GM10266 (cell line): Measurements from ENCODE around the gene BEAN1.
A peak's percentile ranks its signal among the peaks of the same experiment; 100 is the strongest.

Experiments used
- DNase-seq: peaks from one replicate; pipeline ENCODE4 v3.0.0; 2012; ENCODE audit errors: extremely low spot score
- TF ChIP-seq, protein P1 (sequence below): IDR thresholded peaks from 2 replicates; pipeline ENCODE4 v1.5.1; 2012; ENCODE audit warnings: mild to moderate bottlenecking, low read depth; ENCODE audit not compliant: control insufficient read depth, insufficient read depth; ENCODE audit errors: missing control alignments

BEAN1 gene

DNA sequence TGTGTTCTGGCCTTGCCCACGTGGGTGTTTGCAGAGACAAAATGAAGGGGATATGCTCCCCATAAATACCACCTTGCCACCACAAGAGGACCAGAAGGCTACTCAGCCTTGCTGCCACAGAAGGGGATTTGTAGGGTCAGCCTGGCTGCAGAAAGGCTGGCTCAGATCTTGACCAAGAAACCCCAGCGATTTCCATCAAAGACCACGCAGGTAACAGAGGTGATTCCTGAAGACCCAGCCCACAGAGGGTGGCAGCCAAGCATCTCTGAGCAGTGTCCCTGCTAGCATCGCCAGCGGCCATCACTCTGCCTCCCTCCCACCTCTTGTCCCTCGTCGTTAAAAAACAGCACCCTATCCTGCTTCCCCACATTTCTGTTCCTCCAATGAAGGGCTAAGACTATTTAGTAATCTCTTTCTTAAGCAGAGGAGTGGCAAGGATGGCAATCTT is 54.9 kb downstream of the BEAN1 start:
- TF ChIP-seq, protein P1, sequence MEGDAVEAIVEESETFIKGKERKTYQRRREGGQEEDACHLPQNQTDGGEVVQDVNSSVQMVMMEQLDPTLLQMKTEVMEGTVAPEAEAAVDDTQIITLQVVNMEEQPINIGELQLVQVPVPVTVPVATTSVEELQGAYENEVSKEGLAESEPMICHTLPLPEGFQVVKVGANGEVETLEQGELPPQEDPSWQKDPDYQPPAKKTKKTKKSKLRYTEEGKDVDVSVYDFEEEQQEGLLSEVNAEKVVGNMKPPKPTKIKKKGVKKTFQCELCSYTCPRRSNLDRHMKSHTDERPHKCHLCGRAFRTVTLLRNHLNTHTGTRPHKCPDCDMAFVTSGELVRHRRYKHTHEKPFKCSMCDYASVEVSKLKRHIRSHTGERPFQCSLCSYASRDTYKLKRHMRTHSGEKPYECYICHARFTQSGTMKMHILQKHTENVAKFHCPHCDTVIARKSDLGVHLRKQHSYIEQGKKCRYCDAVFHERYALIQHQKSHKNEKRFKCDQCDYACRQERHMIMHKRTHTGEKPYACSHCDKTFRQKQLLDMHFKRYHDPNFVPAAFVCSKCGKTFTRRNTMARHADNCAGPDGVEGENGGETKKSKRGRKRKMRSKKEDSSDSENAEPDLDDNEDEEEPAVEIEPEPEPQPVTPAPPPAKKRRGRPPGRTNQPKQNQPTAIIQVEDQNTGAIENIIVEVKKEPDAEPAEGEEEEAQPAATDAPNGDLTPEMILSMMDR, result no peak
- no peak for DNase-seq

DNA sequence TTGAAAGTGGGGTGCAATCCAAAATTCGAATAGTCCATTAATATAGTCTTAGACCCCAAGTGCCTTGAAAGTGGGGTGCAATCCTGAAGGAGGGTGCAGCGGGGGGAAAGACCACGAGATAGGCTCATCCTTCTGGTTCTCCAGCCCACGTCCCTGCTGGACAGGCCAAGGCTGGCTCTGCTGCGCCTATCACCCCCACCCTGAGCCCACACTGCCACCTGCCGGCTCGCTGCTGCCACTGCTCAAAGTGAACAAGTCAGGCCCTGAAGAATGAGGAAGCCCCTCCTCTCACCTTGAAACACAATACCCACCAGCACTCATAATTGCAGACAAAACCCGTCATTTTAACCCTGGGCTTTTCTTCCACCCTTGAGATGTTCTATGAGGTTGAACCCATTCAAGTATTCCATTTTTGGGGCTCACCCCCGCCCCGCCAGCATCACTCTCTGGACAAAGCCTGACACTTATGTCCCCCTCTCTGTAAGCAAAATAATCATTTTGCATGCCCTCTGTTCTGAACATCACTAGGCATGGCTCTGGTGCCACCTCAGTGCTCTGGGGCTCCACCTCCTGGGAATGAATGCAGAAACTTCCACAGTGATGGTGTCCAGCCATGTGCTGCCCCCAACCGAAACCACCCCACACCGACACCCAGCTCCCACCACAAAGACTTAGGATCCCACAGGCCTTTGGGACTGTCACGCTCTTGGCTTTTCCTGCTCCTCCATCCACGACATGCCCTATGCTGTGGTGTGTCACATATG is 56.8 kb downstream of the BEAN1 start:
- DNase-seq, result peak; percentile 80

DNA sequence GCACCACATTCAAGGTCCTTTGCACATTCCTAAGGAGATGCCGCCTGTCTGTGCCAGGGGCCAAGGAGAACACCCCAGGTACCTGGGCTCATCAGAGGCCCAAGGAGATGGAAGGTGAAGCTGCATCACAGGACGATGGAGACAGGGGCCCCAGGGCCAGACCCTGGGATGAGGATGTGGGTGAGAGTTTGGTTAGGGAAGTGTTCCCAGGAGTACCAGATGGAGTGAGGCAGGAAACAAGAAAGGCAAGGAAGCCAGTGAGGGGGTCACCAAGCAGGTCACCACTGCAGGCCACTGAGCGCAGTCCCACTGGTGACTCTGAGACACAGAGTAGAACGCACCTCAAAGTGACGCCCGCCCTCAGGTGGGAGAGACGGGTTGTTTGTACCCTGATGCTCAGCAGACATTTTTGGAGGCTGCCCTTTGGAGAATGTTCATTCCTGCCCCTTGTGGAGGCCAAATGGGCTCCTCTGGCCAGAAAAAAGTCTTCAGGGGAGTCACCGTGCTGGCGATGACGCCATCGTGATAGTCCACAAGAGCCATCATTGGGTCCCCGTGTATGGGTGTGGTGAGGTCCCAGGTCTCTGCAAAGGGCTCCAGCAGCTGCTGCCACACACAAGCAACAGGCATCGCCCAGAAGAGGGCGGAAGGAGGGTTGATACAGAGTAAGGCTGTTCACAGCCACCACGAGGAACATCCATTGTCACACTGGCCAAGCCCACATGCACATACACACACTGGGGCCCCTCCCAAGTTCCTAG is 57.5 kb downstream of the BEAN1 start:
- no peak for DNase-seq
- TF ChIP-seq, protein P1, result no peak

More for the DNA sequence above, 56.8 kb downstream of the BEAN1 start:
- TF ChIP-seq, protein P1, result peak; percentile 95

DNA sequence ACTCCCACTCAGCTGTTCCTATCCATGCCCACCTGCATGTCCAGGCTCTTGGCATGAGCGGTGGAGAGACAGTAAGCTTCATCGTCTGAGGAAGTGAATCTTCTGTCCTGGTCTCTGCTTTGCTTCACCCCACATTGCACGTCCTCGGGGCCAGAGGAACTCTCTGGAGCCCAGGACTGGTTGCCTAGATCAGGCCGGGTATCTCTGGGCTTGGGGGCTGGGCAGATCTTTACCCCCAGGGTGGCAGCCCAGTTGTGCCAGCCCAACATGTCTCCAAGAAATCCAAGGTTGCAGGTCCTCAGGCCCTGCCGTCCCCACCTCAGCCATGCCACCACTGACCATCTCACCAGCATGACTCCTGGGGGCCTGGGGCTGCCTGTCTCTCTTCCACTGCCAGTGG is 58.3 kb downstream of the BEAN1 start:
- DNase-seq, result no peak
- TF ChIP-seq, protein P1, result no peak

DNA sequence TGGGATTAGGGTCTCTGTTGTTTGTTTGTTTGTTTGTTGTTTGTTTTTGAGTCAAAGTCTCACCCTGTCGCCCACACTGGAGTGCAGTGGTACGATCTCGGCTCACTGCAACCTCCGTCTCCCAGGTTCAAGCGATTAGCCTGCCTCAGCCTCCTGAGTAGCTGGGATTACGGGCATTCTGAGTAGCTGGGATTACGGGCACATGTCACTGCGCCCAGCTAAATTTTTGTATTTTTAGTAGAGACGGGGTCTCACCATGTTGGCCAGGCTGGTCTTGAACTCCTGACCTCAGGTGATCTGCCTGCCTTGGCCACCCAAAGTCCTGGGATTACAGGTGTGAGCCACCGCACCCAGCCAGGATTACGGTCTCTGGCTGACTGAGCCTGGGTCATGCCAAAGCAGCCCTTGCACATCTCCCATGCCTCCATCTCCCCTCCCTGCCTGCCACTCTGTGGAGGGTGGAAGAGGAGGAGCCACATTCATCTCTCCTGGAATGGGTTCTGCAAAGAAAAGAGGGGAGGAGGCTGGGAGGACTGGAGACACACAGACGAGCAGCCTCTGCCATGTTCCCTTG is 59.2 kb downstream of the BEAN1 start:
- TF ChIP-seq, protein P1, result no peak
- DNase-seq, result no peak

DNA sequence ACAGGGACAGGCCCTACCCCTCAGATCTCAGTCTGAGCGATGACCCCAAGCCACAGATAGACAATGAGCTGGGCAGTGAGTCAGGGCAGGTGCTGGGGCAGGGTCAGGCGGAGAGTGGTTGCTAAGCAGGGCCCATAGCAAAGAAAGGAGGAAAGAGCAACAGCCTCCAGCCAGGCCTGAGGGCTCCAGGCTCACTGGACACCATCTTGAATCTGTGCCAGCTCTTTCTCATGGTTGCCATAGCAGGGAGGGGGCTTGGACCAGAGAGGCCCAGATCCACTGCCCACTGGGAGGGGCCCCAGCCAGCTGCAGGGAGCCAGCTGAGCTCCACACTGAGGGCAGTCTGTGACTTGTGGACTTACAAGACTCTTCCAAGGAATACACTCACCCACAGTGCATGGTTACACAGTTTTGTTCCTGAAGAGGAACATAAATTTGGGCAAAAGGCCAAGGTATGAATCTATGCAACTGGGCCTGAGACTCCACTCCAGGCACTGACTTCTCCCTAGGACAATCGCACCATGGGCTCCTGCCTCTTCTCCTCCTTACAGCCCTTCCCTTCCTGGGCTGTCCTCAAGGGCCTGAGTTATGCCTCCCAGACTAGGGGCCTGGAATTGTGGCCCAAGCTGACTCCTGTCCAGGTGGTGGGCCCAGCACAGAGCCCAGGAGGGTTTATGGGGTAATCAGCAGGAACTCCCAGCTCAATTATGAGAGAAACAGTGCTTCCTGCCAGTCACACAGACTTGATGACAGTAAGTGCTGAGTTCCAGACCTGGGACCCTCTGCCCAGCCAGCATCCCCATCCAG is 59.9 kb downstream of the BEAN1 start:
- no peak for DNase-seq
- TF ChIP-seq, protein P1, result no peak
